Measurements from ENCODE around the gene GFM2.

DNA sequence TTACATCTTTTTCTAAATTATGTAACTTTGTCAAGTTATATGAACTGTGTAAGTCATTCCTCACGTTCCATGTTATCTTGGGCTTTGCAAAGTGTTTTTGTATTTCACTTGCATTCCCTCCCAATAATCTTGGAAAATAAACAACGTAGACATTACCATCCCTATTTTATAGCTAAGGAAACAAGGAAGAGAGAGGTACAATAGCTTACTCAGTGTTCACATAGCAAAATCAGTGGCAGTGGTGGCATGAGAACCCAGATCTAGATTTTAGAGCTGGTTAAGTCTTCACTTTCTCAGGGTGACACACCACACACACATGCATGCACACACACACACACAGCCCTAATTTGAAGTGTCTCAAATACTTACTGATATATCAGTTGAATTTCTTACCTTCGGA is 34.3 kb upstream of the GFM2 start:
- TF ChIP-seq, protein P1, sequence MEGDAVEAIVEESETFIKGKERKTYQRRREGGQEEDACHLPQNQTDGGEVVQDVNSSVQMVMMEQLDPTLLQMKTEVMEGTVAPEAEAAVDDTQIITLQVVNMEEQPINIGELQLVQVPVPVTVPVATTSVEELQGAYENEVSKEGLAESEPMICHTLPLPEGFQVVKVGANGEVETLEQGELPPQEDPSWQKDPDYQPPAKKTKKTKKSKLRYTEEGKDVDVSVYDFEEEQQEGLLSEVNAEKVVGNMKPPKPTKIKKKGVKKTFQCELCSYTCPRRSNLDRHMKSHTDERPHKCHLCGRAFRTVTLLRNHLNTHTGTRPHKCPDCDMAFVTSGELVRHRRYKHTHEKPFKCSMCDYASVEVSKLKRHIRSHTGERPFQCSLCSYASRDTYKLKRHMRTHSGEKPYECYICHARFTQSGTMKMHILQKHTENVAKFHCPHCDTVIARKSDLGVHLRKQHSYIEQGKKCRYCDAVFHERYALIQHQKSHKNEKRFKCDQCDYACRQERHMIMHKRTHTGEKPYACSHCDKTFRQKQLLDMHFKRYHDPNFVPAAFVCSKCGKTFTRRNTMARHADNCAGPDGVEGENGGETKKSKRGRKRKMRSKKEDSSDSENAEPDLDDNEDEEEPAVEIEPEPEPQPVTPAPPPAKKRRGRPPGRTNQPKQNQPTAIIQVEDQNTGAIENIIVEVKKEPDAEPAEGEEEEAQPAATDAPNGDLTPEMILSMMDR (IDR thresholded peaks at IDR 0.05; ENCODE audit: borderline replicate concordance, extremely low read depth, low read length, poor library complexity, severe bottlenecking), result no peak
- TF ChIP-seq EZH2 (IDR thresholded peaks at IDR 0.05; ENCODE audit: borderline replicate concordance, low read depth, low read length, severe bottlenecking), result no peak

Measured in DND-41 (cell line).